Spleen (tissue), 7 donors: Measurements from ENCODE around the gene IFITM10.

Experiments used
- POLR2A ChIP-seq, 3 donors: fragments of 450-650 bp; IDR thresholded peaks; one replicate each; pipeline ENCODE4 v1.5.1; 2017; ENCODE audit warnings: antibody characterized with exemption in 3 of 3, mild to moderate bottlenecking in 1 of 3
- TF ChIP-seq, protein P1 (sequence below), 11 experiments: fragments of 200-600 bp in 7 of 11; fragments of 450-650 bp in 4 of 11; sonication (generic) in 4 of 11; IDR thresholded peaks in 8 of 11; conservative IDR thresholded peaks in 3 of 11; 1 replicate in 7 of 11; 2 replicates in 4 of 11; pipeline versions ENCODE4 v1.4.0 to v1.8.0; 2016 to 2021; ENCODE audit warnings: antibody characterized with exemption in 11 of 11, inconsistent platforms in 4 of 11, mild to moderate bottlenecking in 1 of 11
- donor health status: DM: no; HTN: no; CAD: no; lungs with moderate emphysema.
- donor health status: DM: no; HTN: no; CAD: no.
- donor health status: DM: no; HTN: no; CAD: no.

DNA sequence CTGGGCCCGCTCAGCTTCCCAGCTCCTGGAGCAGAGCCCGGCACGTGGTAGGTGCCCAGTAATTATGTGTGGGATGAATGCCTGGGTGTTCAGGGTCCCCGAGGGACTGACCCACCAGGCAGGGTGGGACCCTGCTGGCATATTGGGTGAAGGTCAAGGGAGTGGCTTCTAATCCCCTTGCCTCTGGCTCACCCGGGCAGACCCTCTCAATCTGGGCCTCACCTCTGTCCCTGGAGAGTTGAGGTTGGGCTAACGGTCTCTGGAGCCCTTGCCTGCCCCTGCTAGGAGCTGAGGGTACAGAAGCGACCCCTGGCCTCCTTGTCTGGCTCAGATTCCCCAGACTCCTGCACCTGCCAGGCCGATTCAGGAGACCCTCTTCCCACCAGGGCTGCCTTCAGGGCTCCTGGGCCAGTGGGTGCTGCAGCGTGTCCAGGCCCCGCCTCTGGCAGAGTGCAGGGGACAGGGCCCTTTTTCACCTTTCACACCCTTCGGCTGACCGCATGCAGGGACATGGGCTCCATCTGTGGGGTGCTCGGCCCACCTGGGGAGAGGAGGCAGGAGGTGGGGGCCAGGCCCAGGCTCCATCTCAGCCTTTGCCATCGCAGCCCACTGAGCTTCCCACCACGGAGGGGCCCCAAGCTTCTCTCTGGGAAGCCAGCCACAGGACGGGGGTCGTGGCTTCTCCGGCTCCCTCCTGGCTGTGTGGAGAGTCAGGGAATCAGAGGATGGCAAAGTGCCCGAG lies 17.2 kb upstream of the IFITM10 start:
- TF ChIP-seq, protein P1, sequence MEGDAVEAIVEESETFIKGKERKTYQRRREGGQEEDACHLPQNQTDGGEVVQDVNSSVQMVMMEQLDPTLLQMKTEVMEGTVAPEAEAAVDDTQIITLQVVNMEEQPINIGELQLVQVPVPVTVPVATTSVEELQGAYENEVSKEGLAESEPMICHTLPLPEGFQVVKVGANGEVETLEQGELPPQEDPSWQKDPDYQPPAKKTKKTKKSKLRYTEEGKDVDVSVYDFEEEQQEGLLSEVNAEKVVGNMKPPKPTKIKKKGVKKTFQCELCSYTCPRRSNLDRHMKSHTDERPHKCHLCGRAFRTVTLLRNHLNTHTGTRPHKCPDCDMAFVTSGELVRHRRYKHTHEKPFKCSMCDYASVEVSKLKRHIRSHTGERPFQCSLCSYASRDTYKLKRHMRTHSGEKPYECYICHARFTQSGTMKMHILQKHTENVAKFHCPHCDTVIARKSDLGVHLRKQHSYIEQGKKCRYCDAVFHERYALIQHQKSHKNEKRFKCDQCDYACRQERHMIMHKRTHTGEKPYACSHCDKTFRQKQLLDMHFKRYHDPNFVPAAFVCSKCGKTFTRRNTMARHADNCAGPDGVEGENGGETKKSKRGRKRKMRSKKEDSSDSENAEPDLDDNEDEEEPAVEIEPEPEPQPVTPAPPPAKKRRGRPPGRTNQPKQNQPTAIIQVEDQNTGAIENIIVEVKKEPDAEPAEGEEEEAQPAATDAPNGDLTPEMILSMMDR (IDR thresholded peaks at IDR 0.05 in 8 of 11, conservative IDR thresholded peaks at IDR 0.05 in 3 of 11), result no peak
- no peak for TF ChIP-seq POLR2A (IDR thresholded peaks at IDR 0.05)
